Activated gamma-delta T cell (primary cell): ENCODE results near the gene NRCAM.

Experiments used
- DNase-seq: peaks from one replicate; lab custom pipeline; 2025; lab: John Stamatoyannopoulos, UW

The NRCAM gene

DNA sequence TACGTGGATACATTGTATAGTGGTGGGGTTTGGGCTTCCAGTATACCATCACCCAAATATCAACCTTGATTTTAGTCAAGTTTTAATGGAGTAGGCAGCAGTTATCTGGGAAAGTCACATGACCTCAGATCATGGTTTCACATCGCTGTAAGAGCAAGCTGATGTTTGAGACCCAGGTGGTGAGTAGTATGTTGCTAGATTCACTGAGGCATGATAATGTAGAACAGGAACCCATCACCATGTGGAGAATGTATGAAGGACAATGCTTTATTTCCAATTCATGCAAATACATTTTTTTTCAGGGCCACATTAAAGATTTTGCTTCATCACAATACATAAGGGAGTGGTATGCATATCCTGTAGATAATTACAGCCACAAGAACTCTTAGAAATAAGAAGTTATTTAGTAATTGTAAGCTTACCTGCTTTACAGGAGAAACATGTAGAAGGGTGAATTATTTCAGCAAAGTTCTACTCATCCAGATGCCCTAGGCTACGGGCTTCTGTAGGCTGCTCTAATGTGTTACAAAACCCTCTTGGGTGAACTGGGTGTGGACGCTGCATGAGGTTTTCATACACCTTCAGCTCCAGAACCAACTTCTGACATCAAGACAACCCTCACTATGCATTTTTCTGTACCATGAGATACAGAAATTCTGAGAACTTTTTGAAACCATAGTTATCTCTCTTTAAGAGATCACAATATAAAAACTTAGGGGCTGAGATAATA, 298.5 kb downstream of the NRCAM start:
- DNase-seq, result no peak

DNA sequence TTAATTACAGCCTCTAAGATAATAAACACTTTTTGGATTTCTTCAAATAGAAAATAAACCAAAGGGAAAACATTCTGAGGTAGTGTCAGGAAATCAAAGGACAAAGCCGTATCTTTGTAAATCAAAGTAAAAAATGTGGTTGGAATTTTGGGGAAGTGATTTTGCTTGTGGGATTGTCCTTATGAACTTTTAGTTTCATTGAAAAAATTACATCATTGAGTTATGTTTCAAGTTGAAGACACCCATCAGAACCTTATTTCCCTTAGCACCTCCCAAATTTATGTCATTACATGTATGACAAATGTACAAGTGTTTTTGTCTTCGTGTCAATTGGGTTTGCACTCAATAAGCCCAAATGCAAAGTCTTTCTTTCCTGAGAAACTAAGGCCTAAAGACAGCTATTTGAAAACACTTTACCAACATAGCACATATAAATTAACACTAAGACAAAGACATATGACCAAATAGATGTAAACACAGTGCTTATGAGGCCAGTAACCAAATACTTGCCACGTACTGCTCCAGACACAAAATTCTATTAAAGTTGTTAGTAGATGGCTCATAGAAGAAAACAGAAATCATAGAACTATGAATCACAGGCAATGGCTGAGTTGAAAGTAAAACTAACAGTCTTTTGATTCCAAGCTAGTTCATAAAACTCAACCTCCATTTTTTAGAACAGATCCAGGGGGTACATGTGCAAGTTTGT, 299.2 kb downstream of the NRCAM start:
- no peak for DNase-seq

DNA sequence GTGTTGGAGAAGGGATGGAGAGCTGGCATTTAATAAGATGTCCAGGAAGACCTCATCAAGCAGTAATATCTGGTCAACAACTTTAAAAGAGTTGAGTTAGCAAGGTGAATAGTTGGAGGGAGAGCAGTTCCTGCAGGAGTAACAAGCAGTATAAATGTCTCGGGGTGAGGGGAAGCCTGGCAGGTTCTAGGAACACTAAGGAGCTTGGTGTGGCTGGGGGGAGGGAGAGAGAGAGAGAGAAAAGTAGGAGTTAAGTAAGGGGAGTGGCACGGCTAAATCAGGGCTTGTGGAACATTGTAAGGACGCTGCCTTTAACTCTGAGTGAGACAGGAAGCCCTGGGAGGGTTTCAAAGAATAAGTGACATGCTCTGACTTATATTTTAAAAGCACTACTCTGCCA, 304.0 kb downstream of the NRCAM start:
- DNase-seq, result no peak

DNA sequence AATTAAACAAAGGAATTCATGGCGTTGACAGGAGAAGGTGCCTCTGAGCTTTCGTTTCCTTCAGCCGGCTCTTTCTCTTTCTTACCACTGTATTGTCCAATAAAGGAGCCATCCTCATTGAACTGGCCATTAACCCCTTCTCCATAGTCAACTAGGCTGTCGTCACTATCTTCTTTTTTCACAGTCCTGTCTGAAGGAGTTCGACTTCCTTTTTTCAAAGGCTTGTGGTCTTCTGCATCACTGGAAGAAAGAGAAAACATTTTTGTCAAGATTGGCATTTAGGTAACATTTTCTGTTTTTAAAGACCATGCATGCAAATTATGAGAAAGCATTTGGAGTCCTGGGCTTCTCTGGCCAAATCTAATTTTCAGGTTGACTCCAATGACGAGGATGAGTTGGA, 306.3 kb downstream of the NRCAM start:
- DNase-seq, result no peak

DNA sequence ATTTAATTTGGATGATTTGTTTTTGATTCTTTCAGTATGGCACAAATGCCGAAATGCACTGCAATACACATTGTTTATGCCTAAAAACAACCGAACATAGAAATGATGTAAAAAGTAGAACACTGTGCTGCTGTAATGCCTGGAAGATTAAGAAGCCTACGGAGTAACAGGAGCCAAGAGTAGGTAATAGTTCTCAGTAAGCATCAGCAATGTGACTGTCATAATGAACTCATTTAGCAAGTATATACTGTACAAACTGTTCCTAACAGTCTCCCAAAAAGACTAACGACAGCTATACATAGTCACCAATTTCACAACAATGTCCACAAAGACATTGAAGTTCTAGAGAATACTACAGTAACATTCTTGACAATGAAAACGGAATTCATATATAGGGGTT, 307.1 kb downstream of the NRCAM start:
- no peak for DNase-seq

DNA sequence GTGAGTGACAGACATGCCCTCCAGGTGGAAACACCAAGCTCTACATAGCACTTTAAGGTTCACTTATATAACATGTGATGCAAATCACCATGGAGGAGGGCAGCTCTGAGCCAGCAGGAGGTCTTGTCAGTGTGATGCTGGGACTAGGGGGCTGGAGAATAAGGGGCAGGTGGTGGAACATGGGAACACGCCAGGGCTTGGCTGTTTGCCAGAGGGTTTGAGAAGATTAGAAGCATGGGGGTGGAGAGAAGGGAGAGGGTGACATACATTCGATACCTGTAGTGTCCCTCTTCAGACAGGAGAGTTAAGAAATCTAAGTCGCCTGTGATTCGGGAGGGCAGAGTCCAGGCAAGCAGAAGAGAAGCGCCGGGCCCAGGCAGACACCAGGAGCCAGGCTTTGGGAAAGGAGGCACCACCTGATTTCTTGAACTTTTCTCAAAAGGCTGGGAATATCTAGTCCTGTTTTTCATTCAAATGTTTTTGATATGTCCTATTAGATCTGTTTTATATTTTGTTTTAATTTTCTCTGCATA, 309.1 kb downstream of the NRCAM start:
- no peak for DNase-seq

DNA sequence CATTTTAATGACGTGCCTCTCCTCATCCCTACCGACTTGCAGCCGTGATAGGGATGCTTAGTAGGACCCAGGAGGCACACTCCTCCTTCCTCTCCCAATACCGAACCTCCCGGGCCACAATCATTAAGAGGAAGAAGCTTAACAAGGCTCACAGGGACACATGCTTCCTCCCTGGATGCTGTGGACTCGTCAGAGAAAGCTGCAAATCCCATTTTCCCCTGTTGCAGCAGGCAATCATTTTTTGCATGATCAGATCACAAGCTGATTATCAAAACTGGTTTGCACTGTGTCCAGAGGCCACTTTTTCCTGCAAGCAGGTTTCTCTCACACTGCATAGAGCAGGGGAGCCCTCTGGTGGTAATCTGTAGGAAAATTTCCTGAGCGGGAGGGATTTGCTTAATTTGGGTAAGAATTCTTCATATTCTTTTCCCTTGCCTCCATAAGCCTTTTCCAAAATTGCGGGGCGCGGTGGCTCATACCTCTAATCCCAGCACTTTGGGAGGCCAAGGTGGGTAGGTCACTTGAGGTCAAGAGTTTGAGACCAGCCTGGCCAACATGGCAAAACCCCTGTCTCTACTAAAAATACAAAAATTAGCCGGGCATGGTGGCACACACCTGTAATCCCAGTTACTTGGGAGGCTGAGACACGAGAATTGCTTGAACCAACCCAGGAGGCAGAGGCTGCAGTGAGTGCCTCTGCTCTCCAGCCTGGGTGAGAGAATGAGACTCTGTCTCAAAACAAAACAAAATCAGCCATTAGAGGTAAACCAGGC, 310.0 kb downstream of the NRCAM start:
- DNase-seq, result no peak

DNA sequence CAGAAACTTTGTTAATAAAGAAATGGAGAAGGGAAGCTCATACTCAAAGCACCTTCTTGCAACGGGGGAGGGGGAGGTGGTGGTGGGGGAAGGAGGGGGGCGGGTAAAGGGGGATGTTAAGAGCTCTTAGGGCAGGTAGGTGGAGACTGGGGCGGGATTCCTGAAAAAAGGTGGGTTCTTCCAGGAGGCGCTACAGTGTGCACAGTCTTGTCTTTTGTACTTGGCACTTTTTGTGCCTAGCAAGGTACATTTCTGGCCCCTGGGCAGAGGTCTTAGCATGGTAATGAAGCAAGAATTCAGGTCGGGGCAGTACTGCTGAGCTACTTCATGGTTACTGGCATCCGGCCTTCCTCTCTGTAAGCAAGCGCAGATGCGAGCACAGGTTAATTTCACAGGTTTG, 310.8 kb downstream of the NRCAM start:
- DNase-seq, result no peak

DNA sequence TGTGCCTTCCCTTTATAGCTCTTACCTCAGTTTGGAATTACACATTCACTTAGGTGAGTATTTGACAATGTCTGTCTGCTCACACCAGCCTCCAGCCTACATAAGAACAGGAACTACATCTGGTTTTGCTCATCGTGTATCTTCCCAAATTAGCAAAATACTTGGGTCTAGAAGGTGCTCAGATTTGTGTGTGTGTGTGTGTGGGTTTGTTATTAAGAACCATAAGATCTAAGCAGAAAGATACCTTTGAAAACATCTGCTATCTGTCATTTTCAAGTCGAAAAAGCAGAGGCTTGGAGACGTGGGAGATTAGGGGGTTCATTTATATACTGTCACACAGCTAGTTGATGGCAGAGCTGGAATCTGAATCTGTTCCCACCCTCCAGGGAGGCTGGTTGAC, 311.3 kb downstream of the NRCAM start:
- DNase-seq, result no peak

DNA sequence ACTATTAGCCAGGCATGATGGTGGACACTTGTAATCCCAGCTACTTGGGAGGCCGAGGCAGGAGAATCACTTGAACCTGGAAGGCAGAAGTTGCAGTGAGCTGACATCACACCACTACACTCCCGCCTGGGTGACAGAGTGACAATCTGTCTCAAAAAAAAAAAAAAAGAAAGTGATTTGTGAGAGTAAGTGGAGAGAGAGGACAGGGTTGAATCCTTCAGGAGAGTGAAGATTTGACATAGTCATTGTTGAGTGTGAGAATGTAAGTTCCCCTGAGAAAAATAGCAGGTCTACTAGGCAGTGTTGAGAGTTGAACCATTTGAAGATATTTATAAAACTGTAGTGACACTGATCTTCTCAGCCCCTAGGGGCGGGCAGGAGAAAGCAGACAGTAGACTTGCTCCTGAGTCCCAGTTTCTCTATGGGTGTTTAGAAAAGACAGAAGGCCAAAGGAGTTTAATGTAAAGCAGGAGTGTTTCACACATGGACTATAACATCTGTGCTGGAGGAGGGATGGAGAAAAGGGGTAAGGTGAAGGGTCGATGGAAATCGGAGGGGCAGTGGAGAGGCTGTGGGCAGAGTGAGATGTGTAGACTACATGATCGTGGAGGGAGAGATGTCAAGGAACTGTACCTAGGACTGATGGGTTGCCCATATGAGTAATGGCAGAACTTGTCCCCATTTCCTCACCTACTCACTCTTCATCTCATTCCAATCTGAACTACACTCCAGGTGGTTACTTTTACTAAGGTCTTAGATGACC, 312.4 kb downstream of the NRCAM start:
- DNase-seq, result no peak

DNA sequence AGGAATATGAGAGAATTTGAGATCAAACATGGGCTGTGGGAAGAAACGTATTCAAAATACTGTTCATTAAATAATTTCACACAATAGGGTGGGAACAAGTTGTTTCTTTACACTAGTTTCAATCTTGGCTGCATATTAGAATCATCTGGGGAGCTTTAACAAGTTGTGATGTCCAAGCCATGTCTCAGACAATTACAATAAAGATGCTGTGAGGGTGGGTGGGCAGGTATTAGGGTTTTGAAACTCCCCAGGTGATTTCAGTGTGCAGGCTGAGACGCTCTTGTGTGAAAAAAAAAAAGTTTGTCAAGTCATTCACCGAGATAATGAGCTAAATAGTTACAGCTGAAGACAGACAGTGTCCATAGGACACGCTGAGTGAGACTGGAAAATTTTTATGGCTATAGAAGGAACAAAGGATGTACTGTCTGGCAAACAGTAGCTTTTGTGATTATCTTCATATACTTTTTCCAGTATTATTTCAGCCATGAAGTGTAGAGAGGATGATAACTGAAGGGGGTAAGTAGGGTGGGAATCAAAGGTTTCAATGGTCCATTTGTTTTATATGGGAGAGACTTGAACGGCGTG, 313.5 kb downstream of the NRCAM start:
- no peak for DNase-seq

DNA sequence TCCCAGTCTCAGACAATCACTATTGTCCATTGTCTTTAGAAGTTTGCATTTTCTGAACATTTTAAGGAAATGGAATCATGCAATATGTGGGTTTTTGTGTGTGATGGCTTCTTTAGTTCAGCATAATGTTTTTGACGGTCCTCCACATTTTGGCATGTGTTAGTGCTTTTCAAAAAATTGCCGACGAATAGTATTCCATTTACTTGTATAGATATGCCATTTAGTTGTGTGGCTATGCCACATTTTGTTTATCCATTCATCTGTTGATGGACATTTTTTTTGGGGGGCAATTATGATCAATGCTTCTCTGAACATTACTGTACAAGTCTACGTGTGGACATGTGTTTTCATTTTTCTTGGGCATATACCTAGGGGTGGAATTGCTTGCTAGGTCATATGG, 314.1 kb downstream of the NRCAM start:
- DNase-seq, result no peak

DNA sequence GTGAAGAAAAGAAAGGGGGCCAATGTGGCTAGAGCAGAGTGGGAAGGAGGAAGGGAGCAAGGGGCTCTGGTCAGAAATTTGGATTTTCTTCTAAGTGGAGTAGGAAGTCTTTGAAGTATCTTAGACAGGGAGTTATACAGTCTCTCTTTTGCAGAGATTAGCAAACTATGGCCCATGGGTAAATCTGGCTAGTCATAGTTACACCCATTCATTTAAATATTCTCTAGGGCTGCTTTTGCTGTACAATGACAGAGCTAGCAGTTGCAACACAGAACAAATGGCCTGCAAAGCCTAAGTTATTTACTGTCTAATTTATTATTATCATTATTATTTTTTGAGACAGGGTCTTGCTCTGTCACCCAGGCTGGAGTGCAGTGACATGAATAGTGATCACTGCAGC, 315.6 kb downstream of the NRCAM start:
- no peak for DNase-seq

DNA sequence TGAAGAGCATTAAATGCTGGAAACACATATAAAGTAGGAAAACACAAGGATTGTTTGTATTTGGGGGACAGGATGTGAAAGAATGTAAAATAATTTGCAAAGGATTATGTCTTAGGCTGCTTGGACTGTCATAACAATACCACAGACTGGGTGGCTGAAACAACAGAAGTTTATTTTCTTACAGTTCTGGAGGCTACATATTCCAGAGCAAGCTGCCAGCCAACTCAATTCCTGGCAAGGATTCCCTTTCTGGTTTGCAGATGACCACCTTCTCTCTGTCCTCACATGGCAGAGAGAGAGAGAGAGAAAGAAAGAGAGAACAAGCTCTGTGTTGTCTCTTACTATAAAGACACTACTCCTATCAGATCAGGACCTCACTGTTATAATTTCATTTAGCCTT, 317.3 kb downstream of the NRCAM start:
- no peak for DNase-seq

DNA sequence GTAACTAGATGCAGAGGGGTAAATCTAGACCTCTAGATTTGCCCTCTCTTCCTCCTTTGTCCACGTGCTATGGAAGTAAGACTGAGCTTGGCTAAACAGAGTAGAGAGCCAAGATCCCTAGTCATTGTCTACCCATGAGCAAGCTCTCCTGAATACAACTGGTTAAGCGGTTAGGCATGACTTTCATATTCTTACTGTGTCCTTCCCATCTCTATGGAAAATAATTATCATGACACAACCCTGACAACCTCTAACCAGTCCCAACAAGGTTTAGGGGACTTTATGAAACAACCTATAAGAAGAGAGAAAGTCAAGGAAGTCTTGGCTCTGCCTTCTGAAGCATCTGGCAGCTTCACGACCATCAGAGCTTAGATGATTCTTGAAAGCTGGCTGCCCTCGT, 318.2 kb downstream of the NRCAM start:
- DNase-seq, result no peak

DNA sequence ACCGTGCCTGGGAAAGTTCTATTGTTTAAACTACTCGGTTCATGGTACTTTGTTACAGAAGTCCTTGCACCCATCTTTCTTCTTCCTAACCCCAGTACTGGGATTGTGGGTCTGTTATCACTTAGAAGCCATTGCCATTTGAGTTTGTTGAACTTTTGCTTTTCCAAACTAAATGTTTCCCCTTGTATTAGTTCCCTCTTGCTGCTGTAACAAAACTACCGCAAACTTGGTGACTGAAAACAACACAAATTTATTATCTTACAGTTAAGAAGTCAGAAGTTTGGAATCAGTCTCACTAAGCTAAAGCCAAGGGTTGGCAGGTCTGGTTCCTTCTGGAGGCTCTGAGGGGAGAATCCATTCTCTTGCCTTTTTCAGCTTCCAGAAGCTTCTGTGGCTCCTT, 319.2 kb downstream of the NRCAM start:
- no peak for DNase-seq

DNA sequence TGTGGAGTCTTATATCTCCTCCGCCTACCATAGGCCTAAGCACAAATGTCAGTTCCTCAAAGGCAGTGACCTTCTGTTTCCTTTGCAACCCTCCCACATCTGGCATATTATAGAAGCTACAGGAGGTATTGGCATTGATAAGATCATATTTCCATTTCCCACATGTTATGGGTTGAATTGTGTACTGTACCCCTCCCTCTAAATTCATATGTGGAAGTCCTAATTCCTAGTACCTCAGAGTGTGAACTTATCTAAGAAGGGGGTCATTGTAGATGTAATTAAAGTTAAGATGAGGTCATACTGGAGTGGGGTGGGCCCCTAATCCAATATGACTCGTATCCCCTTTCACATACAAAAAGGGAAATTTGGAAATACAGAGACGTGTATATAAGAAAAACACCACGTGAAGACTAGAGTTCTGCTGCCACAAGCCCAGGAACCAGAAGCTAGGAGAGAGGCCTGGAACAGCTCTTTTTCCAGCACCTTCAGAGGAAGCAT, 320.0 kb downstream of the NRCAM start:
- no peak for DNase-seq

DNA sequence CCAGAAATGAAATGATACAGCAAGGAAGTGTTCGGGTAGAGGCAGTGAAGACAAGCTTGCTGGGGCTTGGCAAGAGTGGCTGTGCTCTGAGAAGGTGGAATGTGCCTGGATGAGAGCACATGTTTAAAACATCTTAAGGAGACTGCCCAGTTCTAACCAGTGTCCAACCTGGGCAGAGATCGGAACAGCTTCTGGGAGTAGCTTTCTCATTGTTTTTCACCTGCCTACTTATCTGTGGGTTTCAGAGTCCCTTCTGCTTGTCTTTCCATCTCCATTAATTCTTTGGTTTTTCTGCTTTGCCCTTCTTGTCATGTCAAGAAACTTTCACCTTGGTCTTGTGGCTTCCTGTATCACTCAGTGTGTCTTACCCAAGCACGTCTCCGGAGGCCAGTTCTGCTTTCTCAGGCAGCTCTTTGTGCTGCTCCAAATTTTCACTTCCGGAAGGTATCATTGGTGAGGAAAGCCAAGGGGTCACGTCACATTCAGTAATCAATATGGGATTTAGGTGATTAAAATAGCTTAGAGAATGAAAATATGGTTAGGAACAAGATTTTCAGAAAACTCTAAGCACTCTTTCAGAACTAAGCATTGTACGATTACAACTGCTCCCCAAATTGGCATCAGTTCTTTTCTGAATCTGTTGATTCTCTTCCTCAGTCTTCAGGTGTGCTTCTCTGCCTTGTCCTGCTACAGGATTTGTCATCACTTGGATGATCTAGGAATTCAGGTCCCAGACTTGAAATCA, 320.6 kb downstream of the NRCAM start:
- no peak for DNase-seq

DNA sequence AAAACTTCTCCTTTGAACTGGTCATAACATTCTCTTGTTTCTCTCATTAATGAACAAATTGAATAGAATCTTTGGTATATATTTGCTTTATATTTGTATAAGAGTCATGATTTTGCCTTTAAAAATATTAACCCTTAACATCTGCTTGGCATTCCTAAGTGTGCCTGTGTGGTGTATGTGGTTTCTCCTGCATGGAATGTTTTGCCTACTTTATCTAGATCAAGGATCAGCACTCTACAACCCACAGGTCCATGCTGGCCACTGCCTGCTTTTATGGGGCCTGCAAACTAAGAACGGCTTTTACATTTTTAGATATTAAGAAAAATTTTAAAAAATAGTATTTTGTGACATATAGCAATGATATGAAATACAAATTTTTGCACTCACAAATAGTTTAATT, 321.8 kb downstream of the NRCAM start:
- DNase-seq, result no peak

DNA sequence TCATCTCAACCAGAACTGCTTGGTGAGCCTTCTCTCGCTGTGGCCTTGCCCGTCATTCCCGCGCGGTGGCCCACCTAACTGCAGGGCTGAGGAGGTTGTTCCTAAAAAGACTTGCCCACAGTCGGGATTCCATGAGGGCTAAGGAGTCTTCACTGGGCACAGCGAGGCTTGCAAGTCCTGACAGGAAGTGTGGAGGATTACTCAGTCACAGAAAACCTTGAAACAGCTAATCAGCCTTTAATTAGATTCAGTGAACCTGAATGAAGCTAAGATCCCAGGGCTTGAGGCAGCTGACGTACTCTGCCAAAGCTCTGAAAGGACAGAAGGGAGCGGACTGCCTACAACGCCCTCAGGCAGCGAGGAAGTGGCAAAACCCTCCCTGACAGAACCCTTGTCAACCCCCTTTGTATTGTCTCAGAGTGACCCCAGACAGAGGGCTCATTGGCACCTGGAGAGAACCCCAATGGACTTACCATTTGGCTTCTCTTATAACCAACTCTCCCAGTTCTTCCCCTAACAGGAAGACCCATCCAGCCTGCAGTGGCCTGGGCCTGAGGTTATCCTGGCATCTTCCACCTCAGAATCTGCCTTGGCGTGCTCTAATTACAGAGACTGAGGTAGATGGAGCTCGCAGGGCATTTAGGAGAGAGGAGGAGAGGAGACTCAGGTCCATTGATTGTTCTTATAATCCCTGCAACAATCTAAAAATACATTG, 323.5 kb downstream of the NRCAM start:
- no peak for DNase-seq
